ENCODE data around the gene ADARB2.
"Not testable (repeated sequence)": the region's sequence is repeated elsewhere in the genome, so short reads cannot be mapped to it uniquely, and the experiment has no call there.

The ADARB2 gene

GRCh38 chr10:1465418-1465911 is 271.9 kb downstream of the ADARB2 start:
- TF ChIP-seq, protein P1, sequence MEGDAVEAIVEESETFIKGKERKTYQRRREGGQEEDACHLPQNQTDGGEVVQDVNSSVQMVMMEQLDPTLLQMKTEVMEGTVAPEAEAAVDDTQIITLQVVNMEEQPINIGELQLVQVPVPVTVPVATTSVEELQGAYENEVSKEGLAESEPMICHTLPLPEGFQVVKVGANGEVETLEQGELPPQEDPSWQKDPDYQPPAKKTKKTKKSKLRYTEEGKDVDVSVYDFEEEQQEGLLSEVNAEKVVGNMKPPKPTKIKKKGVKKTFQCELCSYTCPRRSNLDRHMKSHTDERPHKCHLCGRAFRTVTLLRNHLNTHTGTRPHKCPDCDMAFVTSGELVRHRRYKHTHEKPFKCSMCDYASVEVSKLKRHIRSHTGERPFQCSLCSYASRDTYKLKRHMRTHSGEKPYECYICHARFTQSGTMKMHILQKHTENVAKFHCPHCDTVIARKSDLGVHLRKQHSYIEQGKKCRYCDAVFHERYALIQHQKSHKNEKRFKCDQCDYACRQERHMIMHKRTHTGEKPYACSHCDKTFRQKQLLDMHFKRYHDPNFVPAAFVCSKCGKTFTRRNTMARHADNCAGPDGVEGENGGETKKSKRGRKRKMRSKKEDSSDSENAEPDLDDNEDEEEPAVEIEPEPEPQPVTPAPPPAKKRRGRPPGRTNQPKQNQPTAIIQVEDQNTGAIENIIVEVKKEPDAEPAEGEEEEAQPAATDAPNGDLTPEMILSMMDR (IDR thresholded peaks at IDR 0.05; ENCODE audit: extremely low read depth, insufficient read depth, missing control alignments) = no peak
- peak; percentile 50 for DNase-seq (ENCODE audit: low spot score)
- in situ Hi-C loops (cut with MboI; ENCODE audit: low pct_unique_long_range_greater_than_20kb, low sequenced_read_pairs, unreplicated experiment) = no loop called here

DNA sequence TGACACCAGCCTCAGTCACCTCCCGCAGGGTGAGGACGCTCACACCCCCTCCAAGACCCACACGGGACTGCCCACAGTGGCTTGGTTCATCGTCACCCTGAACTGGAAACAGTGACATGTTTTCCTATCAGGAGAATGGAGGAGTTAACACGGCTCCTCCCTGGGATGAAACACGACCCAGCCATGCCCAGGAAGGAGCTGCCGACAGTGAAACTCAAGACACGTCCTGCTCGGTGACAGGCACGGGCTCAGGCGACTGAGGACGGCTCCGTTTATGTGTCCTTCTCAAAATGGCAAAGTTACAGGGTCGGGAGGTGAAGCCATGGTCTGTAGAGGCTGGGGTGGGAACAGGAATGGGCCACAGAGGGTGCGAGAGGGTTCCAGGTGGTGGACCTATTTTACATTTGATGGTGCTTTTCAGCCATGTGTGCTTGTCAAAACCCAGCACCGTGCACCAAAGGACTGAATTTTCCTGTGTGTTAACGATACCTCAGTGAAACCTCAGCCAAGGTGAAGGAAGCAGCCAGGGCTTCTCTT is 272.4 kb downstream of the ADARB2 start:
- in situ Hi-C loops (cut with MboI; ENCODE audit: low pct_unique_long_range_greater_than_20kb, low sequenced_read_pairs, unreplicated experiment) = no loop called here
- no peak for DNase-seq (ENCODE audit: low spot score)
- TF ChIP-seq, protein P1 (IDR thresholded peaks at IDR 0.05; ENCODE audit: extremely low read depth, insufficient read depth, missing control alignments) = no peak

DNA sequence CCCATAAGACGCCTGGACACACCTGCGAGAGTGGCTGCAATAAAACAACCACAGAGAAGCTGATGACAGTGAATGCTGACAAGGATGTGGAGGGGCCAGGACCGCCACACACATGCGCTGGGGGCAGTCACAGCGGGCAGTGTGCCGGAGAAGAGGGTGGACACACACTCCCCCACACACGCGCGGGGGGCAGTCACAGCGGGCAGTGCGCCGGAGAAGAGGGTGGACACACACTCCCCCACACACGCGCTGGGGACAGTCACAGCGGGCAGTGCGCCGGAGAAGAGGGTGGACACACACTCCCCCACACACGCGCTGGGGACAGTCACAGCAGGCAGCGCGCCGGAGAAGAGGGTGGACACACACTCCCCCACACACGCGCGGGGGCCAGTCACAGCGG is 273.4 kb downstream of the ADARB2 start:
- DNase-seq (ENCODE audit: low spot score); in situ Hi-C loops (cut with MboI; ENCODE audit: low pct_unique_long_range_greater_than_20kb, low sequenced_read_pairs, unreplicated experiment): not testable (repeated sequence)

DNA sequence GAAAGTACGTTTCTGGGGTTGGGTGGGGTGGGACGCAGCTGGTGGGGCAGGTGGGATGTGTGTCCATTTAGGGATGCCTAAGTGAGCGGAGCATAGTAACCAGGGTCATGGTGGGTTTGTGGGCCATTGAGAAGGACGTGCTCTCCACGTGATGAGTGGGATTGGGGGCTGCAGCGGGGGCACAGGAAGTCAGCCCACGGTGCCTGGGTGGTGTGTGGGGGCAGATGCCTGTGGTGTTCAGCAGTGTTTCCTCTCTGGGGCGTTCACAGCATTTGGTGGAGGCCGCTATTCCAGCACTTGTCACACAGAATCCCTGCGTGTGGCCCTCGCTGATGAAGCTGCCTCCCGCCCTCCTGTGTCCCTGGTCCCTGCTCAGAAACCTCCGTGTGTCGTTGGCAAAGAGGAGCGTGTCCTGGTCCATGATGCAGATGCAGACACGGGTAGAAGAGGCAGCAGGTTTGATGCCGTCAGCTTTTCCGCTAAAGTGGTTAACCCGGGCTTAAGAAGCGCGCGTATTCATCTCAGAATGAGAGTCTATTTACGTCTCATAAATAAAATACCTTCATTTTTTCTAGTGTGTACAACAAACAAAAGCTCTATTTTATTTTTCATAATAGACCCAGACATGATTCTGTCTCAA is 274.2 kb downstream of the ADARB2 start:
- TF ChIP-seq, protein P1 (IDR thresholded peaks at IDR 0.05; ENCODE audit: extremely low read depth, insufficient read depth, missing control alignments) = no peak
- in situ Hi-C loops (cut with MboI; ENCODE audit: low pct_unique_long_range_greater_than_20kb, low sequenced_read_pairs, unreplicated experiment) = no loop called here
- DNase-seq (ENCODE audit: low spot score) = no peak

DNA sequence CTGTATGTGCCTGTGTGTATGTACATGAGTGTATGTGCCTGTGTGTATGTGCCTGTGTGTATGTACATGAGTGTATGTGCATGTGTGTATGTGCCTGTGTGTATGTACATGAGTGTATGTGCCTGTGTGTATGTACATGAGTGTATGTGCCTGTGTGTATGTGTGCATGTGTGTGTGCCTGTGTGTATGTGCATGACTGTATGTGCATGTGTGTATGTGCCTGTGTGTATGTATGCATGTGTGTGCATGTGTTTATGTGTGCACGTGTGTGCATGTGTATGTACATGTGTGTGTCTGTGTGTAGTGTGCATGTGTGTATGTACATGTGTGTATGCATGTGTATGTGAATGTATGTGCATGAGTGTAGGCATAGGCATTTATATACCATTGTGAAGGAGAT is 274.8 kb downstream of the ADARB2 start:
- in situ Hi-C loops (cut with MboI; ENCODE audit: low pct_unique_long_range_greater_than_20kb, low sequenced_read_pairs, unreplicated experiment) = no loop called here
- TF ChIP-seq, protein P1 (IDR thresholded peaks at IDR 0.05; ENCODE audit: extremely low read depth, insufficient read depth, missing control alignments) = no peak
- no peak for DNase-seq (ENCODE audit: low spot score)

DNA sequence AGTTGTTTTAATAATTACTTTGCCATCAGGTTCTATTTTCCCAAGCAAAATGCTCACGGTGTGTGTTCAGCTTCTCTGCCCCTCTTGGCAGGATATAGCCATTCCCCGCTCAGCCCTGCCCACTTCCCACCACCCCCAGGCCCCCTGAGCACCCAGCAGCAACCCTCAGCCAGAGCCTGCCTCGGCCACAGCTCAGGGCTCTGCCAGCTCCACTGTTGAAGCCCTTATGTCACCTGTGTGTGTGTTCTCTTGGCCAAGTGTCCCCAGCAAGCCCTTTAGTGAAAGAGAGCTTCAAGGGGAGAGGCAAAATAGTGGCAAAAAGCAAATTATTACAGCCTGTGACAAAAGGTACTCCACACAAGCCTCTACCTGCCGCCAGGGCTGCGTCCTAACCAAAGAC is 275.3 kb downstream of the ADARB2 start:
- TF ChIP-seq, protein P1 (IDR thresholded peaks at IDR 0.05; ENCODE audit: extremely low read depth, insufficient read depth, missing control alignments) = no peak
- no peak for DNase-seq (ENCODE audit: low spot score)
- in situ Hi-C loops (cut with MboI; ENCODE audit: low pct_unique_long_range_greater_than_20kb, low sequenced_read_pairs, unreplicated experiment) = no loop called here

GRCh38 chr10:1461016-1461415 is 276.3 kb downstream of the ADARB2 start:
- DNase-seq (ENCODE audit: low spot score) = no peak
- in situ Hi-C loops (cut with MboI; ENCODE audit: low pct_unique_long_range_greater_than_20kb, low sequenced_read_pairs, unreplicated experiment) = no loop called here
- TF ChIP-seq, protein P1 (IDR thresholded peaks at IDR 0.05; ENCODE audit: extremely low read depth, insufficient read depth, missing control alignments) = no peak

DNA sequence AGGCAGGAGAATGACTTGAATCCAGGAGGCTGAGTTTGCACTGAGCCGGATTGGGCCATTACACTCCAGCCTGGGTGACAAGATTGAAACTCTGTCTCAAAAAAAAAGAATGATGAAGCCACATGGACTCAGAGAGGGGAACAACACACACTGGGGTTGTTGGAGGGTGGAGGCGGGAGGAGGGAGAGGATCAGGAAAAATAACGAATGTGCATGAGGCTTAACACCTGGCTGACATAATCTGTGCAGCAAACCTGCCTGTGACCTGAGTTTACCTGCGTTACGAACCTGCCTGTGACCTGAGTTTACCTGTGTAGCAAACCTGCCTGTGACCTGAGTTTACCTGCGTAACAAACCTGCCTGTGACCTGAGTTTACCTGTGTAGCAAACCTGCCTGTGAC is 277.7 kb downstream of the ADARB2 start:
- in situ Hi-C loops (cut with MboI; ENCODE audit: low pct_unique_long_range_greater_than_20kb, low sequenced_read_pairs, unreplicated experiment); DNase-seq (ENCODE audit: low spot score): not testable (repeated sequence)
